22Rv1 (cell line): ENCODE measurements around the gene CFAP157.

ENCODE experiments used
- CTCF ChIP-seq: fragments of 450-650 bp; IDR thresholded peaks from 2 replicates; pipeline ENCODE4 v1.5.1; 2017; ENCODE audit warnings: mild to moderate bottlenecking
- ZFX ChIP-seq: fragments of 450-650 bp; IDR thresholded peaks from 2 replicates; pipeline ENCODE4 v1.6.1; 2017; ENCODE audit warnings: antibody characterized with exemption, borderline replicate concordance

GRCh38 chr9:127724012-127724411 lies 17.2 kb downstream of the CFAP157 start:
- no peak for TF ChIP-seq CTCF
- no peak for TF ChIP-seq ZFX
